KOPT-K1 (cell line): ENCODE measurements around the gene PDSS2.

Experiments used
- H3K27ac ChIP-seq: fragments of 200-600 bp; sonication (generic); 2 replicates; pipeline ENCODE4 v1.5.1; 2016; ENCODE audit warnings: antibody characterized with exemption, mild to moderate bottlenecking, low read depth, low read length; ENCODE audit not compliant: poor library complexity, severe bottlenecking
- H3K36me3 ChIP-seq: fragments of 200-600 bp; sonication (generic); 2 replicates; pipeline ENCODE4 v1.5.1; 2017; ENCODE audit warnings: antibody characterized with exemption, mild to moderate bottlenecking, low read length, moderate library complexity; ENCODE audit not compliant: insufficient read depth
- H3K9me3 ChIP-seq: fragments of 200-600 bp; sonication (generic); 2 replicates; pipeline ENCODE4 v1.5.1; 2017; ENCODE audit warnings: antibody characterized with exemption, low read length, mild to moderate bottlenecking; ENCODE audit not compliant: insufficient read depth, poor library complexity, severe bottlenecking

PDSS2 gene

DNA sequence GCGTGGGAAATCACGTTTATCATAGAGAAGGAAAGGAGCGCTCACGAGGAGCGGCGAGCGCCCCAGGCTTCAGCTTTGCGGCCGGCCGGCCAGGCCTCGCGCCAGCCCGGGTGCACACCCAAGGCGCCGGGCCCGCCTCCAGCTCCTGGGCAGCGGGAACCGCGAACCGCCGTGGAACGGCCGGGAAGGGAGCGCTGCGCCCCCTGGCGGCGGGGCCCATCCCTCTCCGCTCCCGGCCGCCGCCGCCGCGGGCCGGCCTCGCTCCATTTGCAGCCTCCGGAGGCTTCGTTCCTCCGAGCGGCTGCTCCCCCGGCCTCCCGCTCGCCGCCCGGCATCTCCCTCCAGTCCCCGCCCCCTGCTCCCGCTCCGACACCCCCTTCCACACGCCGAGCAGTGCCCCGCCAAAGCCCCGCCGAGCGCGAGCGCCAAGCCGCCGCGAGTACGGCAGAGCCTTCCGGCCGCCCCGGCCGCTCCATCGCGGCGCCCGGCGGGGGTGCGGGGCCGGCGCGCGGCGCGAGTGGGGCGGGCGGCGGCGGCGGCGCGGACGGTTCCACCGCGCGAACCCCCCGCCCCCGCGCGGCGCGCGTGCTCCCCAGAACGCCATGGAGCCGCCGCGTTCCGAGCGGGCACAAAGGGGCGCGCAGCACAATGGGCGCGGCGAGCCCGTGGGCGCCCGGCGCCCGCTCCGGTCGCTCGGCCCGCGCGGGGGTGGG lies 345.0 kb downstream of the PDSS2 start:
- H3K9me3 ChIP-seq = no peaks in the 10 kb centered on the region
- H3K36me3 ChIP-seq = no peaks in the 10 kb centered on the region
- H3K27ac ChIP-seq = peak overlapping the region; percentile 65

- Histone ChIP-seq H3K9me3 (no peaks in the 10 kb centered on the region), H3K27ac (no peak overlapping the region), H3K36me3 (no peaks in the 10 kb centered on the region)
Measured at GRCh38 chr6:107110200-107110599, 349.2 kb downstream of the PDSS2 start.

GRCh38 chr6:107108201-107108890 lies 351.0 kb downstream of the PDSS2 start:
- H3K27ac ChIP-seq = no peak overlapping the region
- H3K9me3 ChIP-seq = no peaks in the 10 kb centered on the region
- H3K36me3 ChIP-seq = no peaks in the 10 kb centered on the region

DNA sequence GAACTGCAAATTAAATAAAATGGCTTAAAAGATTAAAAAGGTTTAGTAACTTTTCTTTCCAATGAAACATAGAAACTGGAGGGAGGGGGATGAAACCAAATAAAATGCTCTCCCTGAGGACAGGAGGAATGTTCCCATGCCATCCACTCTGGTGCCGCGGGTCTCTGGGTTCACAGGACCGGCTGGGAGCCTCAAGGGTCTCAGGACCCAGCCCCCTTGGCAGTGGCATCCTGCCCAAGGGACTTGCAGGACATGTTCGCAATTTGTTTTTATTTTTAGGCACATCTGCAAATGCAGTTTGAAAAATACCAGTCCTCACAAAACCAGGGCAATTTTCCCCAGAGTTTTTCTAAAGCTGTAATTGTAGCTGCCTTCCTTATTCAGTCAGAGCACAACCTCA lies 351.6 kb downstream of the PDSS2 start:
- Histone ChIP-seq H3K27ac (no peak overlapping the region), H3K9me3 (no peaks in the 10 kb centered on the region), H3K36me3 (no peaks in the 10 kb centered on the region)

GRCh38 chr6:107106165-107106564 lies 353.2 kb downstream of the PDSS2 start:
- no peak overlapping the region for H3K27ac ChIP-seq
- no peaks in the 10 kb centered on the region for H3K9me3 ChIP-seq
- no peaks in the 10 kb centered on the region for H3K36me3 ChIP-seq

DNA sequence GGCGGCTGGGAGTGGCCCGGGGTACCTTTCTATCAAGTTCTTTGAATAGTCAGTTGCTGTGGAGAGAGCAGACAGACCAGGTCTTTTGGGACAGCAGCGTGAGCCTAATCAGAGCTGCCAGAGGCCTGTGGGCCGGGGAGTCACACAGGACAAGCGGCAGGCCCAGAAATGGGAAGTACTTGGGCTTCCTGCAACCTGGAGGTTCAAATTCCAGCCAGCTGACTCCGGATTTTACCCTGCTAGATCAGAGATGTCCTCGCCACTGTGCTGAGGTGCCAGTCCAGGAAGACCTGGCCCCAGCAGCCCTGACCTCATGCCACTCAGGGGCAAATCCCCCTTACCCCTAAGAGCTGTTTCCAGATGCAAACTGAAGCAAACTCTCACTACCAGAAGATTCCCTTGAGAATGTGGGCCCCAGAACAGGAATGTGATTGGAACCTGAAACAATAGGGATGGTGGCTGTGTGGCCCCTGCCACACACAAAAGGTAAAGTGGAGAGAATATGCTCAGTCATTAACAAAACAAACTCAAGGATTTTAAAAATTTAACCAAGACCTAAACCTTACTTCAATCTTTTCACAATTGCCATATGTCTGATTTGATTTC lies 353.8 kb downstream of the PDSS2 start:
- no peaks in the 10 kb centered on the region for H3K9me3 ChIP-seq
- H3K27ac ChIP-seq = no peak overlapping the region
- H3K36me3 ChIP-seq = no peaks in the 10 kb centered on the region

DNA sequence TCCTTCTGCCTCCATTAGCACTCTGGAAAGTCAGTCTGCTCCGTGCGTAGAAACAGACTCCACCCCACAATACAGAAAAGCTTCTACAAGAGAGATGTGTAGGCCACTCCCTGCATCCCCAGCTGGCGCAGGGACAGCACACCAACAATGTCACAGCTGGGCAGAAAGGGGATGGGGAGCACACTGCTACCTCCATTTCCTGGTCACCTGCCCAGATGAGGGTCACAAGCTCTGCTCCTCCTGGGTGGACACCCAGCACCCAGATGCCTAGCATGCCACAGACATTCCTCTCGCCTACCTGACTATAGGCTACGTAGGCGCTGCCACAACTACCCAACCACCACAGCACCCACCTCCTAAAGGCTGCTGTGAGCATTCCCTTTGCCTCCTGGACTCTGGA lies 356.3 kb downstream of the PDSS2 start:
- Histone ChIP-seq H3K9me3 (no peaks in the 10 kb centered on the region), H3K36me3 (peaks cover 6% of the 10 kb centered on the region; the same call in 1 of the 2 replicates), H3K27ac (no peak overlapping the region)
